ENCODE results near the gene TOGARAM2. TPM values are rescaled to one million over a fixed set of nuclear protein-coding genes. Genes with fewer than 3 reads are reported as not detected.

Gene TOGARAM2
- total RNA-seq, 2 donors from 2014 or later = 0.24 to 0.59 TPM

DNA sequence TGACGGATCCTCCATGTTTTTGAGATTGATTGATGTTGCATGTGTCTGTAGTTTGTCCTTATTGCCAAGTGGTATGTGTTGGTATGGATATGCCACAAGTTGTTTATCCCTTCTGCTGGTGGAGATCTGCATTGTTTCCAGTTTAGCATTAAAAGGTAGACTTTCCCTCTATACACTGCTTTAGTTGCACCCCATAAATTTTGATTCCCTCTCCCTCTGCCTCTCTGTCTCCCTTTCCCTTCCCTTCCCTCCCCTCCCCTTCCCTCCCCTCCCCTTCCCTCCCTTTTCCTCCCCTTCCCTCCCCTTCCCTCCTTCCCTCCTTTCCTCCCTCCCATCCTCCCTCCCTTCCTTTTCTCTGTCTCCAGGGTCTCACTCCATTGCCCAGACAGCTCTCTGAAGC, 18.6 kb upstream of the TOGARAM2 start:
- intact Hi-C loops (cut with DNase I) = no loop called here
- no peak overlapping the region for H3K27ac ChIP-seq
- TF ChIP-seq CTCF (IDR thresholded peaks at IDR 0.05) = no peak

GRCh38 chr2:28970464-28971160, 10.5 kb upstream of the TOGARAM2 start:
- no peak for TF ChIP-seq CTCF (IDR thresholded peaks at IDR 0.05)
- H3K9me3 ChIP-seq = no peaks in the 10 kb centered on the region
- H3K4me1 ChIP-seq = no peaks in the 10 kb centered on the region
- H3K4me3 ChIP-seq = no peak overlapping the region
- no peaks in the 10 kb centered on the region for H3K27me3 ChIP-seq
- no peaks in the 10 kb centered on the region for H3K36me3 ChIP-seq
- H3K27ac ChIP-seq = no peak overlapping the region
- H3K9ac ChIP-seq (ENCODE audit: low read depth in 2 of 2, low read length in 2 of 2) = no peak overlapping the region
- no peak for DNase-seq
- intact Hi-C loops (cut with DNase I) = no loop called here

More for the DNA sequence above, 18.6 kb upstream of the TOGARAM2 start:
- Histone ChIP-seq H3K4me3 (no peak overlapping the region), H3K9me3 (no peaks in the 10 kb centered on the region), H3K4me1 (no peaks in the 10 kb centered on the region), H3K27me3 (no peaks in the 10 kb centered on the region), H3K36me3 (no peaks in the 10 kb centered on the region), H3K9ac (ENCODE audit: low read depth in 2 of 2, low read length in 2 of 2) (no peak overlapping the region)
- no peak for DNase-seq

- intact Hi-C loops (cut with DNase I) = no loop called here
- Histone ChIP-seq H3K4me3 (no peak overlapping the region), H3K36me3 (no peaks in the 10 kb centered on the region), H3K9me3 (no peaks in the 10 kb centered on the region), H3K9ac (ENCODE audit: low read depth in 2 of 2, low read length in 2 of 2) (no peak overlapping the region), H3K4me1 (no peaks in the 10 kb centered on the region), H3K27ac (no peak overlapping the region), H3K27me3 (no peaks in the 10 kb centered on the region)
- no peak for DNase-seq
- no peak for TF ChIP-seq CTCF (IDR thresholded peaks at IDR 0.05)
Observed at GRCh38 chr2:28972778-28973335, 8.2 kb upstream of the TOGARAM2 start.

GRCh38 chr2:28974252-28974651, 6.8 kb upstream of the TOGARAM2 start:
- no peaks in the 10 kb centered on the region for H3K9me3 ChIP-seq
- no peak for DNase-seq
- H3K27ac ChIP-seq = no peak overlapping the region
- intact Hi-C loops (cut with DNase I) = no loop called here
- TF ChIP-seq CTCF (IDR thresholded peaks at IDR 0.05) = no peak
- H3K4me1 ChIP-seq = no peaks in the 10 kb centered on the region
- no peak overlapping the region for H3K9ac ChIP-seq (ENCODE audit: low read depth in 2 of 2, low read length in 2 of 2)
- H3K27me3 ChIP-seq = no peaks in the 10 kb centered on the region
- no peaks in the 10 kb centered on the region for H3K36me3 ChIP-seq
- no peak overlapping the region for H3K4me3 ChIP-seq

GRCh38 chr2:28975671-28976070, 5.4 kb upstream of the TOGARAM2 start:
- H3K36me3 ChIP-seq = no peaks in the 10 kb centered on the region
- intact Hi-C loops (cut with DNase I) = no loop called here
- no peak overlapping the region for H3K4me3 ChIP-seq
- no peak overlapping the region for H3K9ac ChIP-seq (ENCODE audit: low read depth in 2 of 2, low read length in 2 of 2)
- DNase-seq = no peak
- H3K4me1 ChIP-seq = no peaks in the 10 kb centered on the region
- no peak overlapping the region for H3K27ac ChIP-seq
- no peak for TF ChIP-seq CTCF (IDR thresholded peaks at IDR 0.05)
- no peaks in the 10 kb centered on the region for H3K9me3 ChIP-seq
- no peaks in the 10 kb centered on the region for H3K27me3 ChIP-seq

Measured in colonic mucosa (tissue), 4 donors.